ENCODE results near the gene PCDH15. TPM values are rescaled to one million over a fixed set of nuclear protein-coding genes. Genes with fewer than 3 reads are reported as not detected.

The PCDH15 gene
- total and polyA plus RNA-seq, 9 of the 15 experiments (the other 6 are each of a cell fraction or from before 2014, with no cell fraction given): not detected

DNA sequence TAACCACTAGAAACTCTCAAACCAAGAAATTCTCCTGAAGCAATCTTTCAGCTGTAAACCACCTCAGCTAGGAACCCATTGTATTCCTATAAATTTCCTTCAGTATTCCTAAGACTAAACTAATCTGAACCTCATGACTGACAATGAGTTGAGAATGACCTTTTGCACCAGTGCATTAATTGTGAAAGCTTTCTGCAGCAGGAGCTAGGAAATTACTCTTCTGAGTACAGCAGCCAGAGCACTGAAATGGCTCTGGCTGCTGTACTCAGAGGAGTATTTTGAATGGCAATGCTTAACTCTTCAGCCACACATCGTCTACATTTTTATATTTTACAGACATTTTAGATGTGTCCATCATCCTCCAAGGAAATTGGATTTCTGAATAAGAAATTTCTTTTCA lies 109.7 kb downstream of the PCDH15 start:
- in situ Hi-C loops (cut with MboI) (no loop called here), intact Hi-C loops (cut with micrococcal nuclease) (no loop called here)
- 5% methylated on average over 1 of the region's 1 CpG for whole genome bisulfite sequencing (ENCODE audit: insufficient coverage, low coverage, missing lambda C conversion rate)
- no peak overlapping the region for H3K27ac ChIP-seq (ENCODE audit: extremely low read depth, low read depth, low read length)
- H3K4me3 ChIP-seq: no peak overlapping the region
- H3K79me2 ChIP-seq (ENCODE audit: control insufficient read depth, insufficient read depth, low read length): no peaks in the 10 kb centered on the region
- DNase-seq (ENCODE audit: extremely low read depth in 1 of 4, low spot score in 3 of 4) (no peak), ATAC-seq (no peak), FAIRE-seq (no peak)
- POLR2A ChIA-PET: no interaction called here
- CTCF ChIA-PET (ENCODE audit: low intra/inter-chr PET ratio): no interaction called here
- H3K4me2 ChIP-seq (ENCODE audit: insufficient read depth, low read length): no peak overlapping the region
- no peak overlapping the region for H3K9ac ChIP-seq (ENCODE audit: insufficient read depth in 1 of 2, low read depth in 2 of 2, low read length in 2 of 2)
- no peak overlapping the region for H2AFZ ChIP-seq (ENCODE audit: low read depth, low read length)
- H3K9me1 ChIP-seq (ENCODE audit: control insufficient read depth, insufficient read depth, low read length): no peaks in the 10 kb centered on the region
- H4K20me1 ChIP-seq (replicated peaks; ENCODE audit: control insufficient read depth, insufficient read depth, low read length): no peaks in the 10 kb centered on the region
- H3K4me1 ChIP-seq (replicated peaks in 1 of 2; ENCODE audit: control insufficient read depth in 2 of 2, insufficient read depth in 2 of 2, low read length in 2 of 2): no peaks in the 10 kb centered on the region
- TF ChIP-seq HDAC6 (IDR thresholded peaks at IDR 0.05; ENCODE audit: low read depth, low read length) (no peak), PCBP1 (IDR thresholded peaks at IDR 0.05; ENCODE audit: low read depth, low read length, poor library complexity, severe bottlenecking) (no peak), CCAR2 (IDR thresholded peaks at IDR 0.05; ENCODE audit: low read depth, low read length) (no peak), ZNF212 (CRISPR knock-in tag; IDR thresholded peaks at IDR 0.05) (no peak), RHOXF2B (CRISPR knock-in tag; conservative IDR thresholded peaks at IDR 0.05) (no peak), PTBP1 (IDR thresholded peaks at IDR 0.05; ENCODE audit: low read depth, low read length) (no peak), CEBPG (CRISPR knock-in tag; IDR thresholded peaks at IDR 0.05) (no peak), CEBPG (tag; conservative IDR thresholded peaks at IDR 0.05 in 1 of 2, IDR thresholded peaks at IDR 0.05 in 1 of 2) (no peak)
- TF ChIP-seq, protein P1, sequence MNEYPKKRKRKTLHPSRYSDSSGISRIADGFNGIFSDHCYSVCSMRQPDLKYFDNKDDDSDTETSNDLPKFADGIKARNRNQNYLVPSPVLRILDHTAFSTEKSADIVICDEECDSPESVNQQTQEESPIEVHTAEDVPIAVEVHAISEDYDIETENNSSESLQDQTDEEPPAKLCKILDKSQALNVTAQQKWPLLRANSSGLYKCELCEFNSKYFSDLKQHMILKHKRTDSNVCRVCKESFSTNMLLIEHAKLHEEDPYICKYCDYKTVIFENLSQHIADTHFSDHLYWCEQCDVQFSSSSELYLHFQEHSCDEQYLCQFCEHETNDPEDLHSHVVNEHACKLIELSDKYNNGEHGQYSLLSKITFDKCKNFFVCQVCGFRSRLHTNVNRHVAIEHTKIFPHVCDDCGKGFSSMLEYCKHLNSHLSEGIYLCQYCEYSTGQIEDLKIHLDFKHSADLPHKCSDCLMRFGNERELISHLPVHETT (CRISPR knock-in tag; conservative IDR thresholded peaks at IDR 0.05 in 1 of 2, IDR thresholded peaks at IDR 0.05 in 1 of 2): no peak
- H3K9me3 ChIP-seq (replicated peaks; ENCODE audit: control insufficient read depth, insufficient read depth, low read depth, low read length): no peaks in the 10 kb centered on the region
- no peaks in the 10 kb centered on the region for H3K27me3 ChIP-seq (ENCODE audit: control insufficient read depth in 2 of 2, insufficient read depth in 2 of 2, low read length in 2 of 2)
- H3K36me3 ChIP-seq (ENCODE audit: control insufficient read depth, insufficient read depth, low read length): no peaks in the 10 kb centered on the region
- BruUV-seq (replicated peaks): no TSS peak

Data from K562 (cell line).